ENCODE measurements around the gene ALK.

ALK gene

DNA sequence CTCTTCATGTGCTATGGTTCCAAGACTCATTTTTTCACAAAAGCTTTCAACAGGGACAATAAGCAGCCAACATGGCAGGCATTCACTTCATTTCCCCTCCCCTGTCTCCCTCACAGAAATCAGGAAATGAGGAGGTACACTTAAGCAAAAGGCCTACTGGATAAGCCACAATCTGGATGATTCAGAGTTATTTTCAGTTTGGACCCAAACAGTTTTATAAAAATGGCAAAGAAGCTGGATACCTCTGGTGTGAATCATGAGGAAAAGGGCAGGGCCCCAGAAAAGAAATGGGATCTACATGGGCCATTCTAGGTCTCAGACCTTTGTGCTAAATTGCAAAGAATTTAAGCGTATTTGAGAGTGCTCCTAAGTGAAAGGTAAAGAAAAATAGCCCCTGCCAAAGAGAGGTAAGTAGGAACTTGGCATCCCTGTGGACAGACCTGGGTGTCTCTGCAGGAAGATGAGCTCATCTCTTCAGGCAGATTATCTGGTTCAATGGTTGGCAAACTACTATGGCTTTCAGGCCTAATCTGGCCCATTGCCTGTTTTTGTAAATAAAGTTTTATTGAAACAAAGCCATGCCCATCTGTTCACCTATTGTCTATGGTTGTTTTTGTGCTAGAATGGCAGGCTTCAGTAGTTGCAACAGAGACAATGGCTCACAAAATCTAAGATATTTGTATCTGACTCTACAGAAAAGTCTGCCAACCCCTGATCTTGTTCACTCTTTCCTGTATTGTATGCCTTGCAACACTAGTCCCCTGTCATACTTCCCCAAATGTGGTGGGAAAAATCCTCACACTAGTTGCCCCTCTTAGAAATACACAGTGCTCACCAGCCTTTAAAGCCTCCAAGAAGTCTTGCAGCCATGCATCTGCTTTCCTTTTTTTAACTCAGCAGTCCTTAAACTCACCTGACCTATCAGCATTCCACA, 315.0 kb downstream of the ALK start:
- DNase-seq, result peak; percentile 76 to 92

DNA sequence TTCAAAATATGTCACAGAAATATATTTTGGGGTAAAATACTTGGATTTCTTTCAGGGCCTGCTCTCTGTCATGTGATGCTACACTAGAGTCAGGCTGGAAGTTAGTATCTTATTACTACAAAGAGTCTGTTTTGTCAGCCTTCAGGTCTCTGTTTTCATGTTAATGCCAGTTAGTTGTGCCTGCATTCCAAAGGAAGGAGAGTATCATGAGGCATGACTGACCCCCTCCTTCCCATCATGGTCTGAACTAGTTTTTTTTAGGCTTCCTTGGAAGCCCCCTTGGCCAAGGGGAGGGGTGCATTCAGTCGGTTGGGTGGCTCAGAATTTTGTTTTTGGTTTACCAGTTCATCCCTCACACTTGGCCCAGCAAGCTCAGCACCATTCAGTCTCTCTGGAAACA, 318.0 kb downstream of the ALK start:
- DNase-seq, result no peak

DNA sequence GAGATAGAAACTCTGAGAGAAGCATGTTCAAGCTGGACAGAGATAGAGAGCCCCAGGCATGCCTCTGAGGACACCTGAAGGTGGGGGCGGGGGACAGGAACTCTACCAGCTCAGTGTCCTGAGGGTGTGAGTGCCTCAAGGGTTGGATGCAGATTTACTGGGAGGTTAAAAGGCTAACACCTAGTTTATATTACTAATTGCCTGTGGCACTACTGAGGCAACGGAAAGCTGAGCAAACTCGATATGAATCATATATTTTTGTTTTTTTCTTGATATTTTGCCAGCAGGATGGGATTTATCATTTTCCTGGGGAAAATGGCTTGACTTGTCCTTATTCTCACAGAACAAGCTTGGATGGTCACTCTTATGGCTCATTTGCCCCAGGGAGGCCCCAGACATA, 319.5 kb downstream of the ALK start:
- DNase-seq, result no peak

DNA sequence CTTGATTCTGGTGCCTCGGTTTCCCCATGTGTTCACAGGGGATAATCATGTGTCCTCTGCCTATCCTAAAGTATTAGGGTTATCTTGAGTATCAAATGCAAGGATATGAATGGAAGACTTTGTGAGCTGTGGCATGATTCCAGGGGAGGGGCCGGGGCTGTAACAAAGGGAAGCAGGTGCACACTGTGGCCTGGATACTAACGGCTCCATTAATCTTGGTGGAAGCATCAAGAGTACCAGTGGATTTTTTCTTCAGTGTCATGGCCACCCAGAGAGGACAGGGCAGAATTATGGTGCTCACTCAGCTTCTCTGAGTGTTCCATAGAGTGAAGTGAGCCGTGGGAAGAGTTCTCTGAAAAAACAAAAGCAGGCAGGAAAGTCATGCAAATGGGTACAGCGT, 320.1 kb downstream of the ALK start:
- DNase-seq, result no peak

DNA sequence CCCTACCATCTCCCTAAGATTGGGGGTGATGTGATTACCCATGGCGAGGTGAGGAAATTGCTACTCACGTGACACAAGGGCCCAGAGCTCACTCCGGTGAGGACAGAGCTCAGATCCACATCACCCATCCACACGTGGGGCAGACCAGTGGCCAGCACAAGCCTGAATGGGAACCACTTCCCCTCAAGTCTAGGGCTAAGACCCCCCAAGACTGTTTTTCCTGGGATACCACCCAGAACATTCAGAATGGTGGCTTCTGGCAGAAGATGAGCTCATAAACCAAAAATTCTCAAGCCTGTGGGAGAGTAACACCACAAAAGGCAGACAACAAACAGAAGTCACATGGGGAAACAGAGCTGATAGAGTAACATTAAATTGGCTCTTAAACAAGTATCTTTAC, 321.4 kb downstream of the ALK start:
- no peak for DNase-seq

DNA sequence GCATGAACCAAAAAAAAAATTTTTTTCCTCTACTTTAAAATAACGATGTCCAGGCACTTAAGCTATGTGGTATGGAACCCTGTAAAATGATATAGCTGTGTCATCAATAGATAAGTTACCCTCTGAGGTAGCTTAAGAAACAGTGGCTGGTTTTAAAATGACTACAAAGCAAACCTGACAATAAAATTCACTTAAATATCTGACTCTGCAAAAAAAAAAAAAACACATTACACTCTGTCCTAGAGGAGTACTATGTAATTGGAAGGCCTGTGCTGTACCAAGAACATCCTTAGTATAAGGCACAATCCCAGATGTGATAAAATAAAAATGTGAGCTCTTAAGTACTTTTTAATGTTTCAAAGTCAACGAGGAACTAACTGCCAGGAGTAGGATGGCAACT, 322.4 kb downstream of the ALK start:
- DNase-seq, result no peak

DNA sequence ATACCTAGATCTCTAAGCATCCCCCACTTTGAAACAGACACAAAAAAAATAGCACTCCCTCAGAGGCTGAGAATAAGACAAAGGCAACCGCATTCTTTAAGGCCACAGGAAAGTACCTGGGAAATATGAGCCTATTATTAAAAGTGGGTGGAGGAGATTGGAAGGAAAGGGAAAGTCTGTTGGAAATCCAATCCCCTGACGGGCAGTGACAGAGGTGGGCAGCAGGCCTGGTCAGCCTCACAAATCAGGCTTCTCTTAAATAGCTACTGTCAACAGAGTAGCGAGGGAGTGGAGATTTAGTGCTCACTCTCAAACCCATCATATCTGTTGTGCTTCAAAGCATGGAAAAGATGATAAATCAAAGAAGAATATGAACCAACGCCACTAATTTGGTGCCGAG, 324.4 kb downstream of the ALK start:
- no peak for DNase-seq

DNA sequence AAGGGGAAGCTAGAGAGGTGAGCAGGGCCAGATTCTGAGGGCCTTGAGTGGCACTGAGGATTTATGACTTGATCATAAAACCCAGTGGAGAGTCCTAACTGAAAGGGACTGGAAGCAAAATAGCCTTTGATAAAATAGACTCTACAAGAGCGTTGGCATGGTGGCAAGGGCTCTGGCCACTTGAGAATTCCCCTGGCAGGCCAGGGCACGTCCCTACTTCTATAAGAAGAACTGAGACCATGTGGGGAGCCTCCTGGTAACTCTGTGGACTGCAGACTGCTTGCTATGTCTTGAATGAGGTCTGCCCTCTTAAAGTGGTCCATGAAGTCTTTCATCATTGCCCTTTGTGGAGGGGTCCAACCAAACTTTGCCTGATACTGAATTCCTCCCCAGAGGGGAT, 324.8 kb downstream of the ALK start:
- no peak for DNase-seq

DNA sequence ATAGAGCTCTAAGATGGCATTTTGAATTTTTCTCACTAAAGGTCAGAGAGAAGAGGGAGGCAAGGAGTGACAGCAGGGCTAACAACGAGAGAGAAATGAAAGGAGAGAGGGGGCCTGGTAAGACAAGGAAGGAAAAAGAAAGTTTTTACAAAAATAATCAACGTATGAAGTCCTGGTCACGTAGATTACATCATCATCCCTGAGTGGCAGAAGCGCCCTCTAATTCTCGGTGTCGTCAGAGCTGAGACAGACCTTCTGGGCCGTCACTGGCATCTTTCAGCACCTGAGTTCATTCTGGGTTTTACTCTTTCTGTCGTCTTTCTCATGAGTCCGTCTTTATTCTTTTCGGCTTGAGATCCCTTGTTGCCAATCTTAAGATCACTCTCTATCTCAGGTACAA, 329.8 kb downstream of the ALK start:
- DNase-seq, result no peak

DNA sequence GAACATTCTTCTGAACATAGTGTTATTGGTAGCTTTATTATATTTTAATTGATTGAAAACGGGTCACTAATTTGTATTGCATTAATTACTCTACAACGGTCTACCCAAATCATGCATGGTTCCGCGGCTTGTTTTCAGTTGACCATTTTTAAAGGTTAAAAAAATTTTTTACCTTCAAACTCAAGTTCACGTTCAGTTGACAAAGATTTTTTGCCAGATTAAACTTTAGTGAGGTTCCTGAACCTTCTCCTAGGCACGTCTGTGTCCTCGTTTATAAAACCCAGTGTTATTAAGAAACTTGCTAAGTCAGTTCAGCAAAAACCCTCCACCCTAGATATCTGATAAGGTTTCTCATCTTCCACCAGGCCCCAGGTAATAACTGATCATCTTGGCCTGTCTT, 331.2 kb downstream of the ALK start:
- DNase-seq, result no peak

DNA sequence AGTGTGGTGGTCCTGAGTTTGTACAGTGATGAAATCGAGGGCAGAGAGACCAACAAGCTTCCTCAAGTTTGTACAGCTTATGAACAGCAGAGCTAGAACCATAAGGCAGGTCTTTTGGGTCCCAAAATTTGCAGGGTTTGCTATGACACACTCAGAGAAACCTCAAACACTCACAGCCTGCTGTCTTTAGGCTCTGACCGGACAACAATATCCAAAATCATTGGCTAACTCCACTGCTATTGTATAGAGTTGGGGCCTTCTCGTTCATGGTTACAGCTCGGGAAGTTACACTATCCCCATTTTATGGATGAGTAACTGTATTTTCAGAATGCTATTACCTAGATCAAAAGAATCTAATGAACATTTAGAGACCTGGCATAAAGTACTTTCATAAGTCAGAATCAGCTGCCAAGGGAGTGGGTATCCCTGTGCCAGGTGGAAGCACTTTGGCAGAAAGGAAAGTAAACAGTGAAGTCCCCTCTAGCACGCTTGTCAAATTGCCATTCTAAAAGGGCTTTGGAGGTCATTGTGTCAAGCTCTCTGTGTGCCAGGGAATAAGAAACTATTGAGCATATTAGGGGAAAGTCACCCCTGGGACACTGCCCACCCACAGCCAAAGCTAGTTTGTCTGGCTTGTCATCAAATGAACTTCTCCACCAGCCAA, 331.8 kb downstream of the ALK start:
- no peak for DNase-seq

DNA sequence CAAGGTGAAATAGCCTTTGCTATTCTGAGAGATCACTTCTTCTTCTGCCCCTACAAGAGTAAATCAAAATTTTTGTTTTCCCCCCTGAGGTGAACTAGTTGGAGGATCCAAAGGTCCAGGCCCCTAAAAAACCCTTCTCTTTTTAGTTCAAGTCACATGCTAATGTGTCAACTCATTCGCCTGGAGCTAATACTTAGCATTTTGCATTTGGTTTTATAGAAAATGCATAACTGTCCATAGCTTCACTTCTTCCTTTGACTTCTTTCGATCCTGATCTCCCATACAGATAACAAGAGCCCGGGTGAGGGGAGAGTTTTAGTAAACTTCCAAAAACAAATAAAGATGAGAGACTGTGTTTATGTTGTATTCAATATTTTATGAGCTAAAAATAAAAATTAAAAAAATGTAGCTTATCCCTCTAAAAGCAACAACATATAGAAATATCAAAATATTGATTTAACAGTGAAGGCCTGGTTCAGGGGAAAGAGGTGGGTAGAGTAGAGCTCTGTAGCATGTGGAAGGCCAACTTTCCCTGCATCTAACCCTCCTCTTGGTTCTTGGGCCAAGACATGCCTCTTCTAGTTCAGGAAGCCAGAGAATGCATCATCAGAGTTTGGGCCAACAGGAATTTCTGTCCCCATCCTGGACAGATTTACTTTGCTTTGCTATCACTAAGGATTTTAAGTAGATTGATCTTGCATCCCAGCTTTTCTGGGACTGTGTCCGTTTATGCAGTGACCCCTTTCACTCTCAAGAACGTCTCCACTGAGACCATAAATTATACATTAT, 333.8 kb downstream of the ALK start:
- no peak for DNase-seq

DNA sequence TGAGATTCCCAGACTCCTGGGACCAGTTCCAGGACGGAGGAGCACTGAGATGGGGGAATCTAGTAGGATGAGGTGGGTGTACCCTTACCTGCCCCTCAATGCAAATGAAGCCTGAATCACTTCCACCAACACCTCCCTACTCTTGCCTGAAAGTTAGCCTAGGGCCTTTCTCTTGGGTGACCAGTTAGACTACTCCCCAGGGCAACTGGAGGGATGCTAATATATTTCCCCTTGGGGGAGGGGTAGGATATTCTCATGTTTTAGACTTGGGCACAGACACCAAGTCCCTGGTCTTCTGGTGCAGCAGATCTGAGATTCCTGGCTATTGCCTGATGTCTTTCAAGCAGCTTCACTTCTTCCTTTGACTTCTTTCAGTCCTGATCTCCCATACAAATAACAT, 334.5 kb downstream of the ALK start:
- no peak for DNase-seq

DNA sequence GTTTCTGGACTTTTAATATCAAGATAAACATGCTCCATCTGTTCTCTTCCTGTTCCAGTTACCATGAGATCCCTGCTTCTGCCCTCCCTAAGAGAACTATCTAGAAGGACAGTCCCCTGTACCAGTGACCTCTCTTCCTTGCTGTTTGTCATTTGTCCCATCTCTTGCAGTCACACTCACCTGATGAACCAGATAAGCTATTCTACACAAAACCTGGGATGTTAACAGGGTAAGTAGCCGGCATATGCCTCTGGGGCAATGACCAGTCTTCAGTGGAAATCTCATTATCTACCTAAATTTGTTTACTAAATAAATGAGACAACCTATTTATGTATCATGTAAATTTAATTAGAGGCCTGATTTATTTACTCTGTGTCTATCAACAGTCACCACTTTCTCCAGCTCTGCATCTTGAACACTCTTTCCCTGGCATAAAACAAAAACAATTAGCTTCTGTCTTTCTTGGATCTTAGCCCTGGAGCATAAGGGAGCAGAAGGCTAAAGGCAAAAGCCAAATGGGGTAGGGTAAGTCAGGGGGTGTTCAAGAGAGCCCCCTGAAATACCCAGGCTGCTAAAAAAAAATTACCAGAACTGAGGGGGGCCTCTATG, 337.7 kb downstream of the ALK start:
- DNase-seq, result no peak

DNA sequence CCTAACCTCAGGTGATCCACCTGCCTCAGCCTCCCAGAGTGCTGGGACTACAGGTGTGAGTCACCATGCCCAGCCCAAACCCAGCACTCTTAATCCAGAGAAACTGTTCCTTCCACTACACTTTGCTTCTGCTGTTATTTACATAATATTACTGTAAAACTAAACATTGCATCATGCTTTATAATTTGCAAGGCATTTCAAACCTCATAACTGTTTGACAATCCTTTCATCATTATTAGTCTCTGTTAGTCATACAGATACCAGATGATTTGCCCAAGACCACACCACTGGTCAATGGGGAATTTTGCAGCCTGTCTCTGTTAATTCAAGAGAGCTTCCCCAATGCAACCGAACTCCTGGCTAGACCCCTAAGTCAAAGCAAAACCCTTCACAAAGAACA, 338.3 kb downstream of the ALK start:
- DNase-seq, result peak in 1 of 2 experiments; percentile 20

DNA sequence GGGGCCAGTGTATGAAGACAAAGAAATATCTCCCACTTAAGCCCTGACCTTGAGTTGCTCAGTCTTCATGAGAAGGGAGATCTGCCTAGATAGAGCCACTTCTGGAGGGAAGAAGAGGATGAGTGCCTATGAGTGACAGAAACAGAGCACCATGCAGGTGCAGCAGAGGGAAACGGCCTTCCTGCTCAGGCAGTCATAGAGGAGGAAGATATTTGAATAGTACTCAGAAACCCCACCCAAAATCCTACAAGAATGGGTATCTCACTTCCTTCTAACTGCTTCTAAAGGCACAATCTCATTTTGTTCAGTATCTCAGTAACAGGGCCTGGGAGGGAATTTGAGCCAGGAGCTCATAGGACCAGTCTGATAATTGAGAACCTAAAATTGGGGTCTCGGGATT, 339.3 kb downstream of the ALK start:
- no peak for DNase-seq

DNA sequence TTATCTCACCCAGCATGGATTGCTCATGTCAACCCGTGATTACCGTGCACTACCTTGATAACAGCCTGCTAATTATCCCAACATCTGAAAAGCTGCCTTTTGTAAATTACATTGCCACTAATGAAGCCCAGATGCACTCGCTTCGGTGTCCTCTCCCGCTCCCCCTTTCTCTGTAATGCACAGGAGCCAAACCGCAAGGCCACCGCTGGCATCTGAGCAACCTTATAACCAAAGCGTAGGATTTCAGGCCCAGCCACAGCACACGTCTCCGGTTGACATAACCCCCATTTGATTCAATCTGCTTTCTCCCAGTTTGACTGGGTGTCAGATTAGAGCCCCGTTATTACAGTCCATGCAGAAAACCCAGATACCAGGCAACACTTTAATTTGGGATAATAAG, 341.2 kb downstream of the ALK start:
- no peak for DNase-seq

DNA sequence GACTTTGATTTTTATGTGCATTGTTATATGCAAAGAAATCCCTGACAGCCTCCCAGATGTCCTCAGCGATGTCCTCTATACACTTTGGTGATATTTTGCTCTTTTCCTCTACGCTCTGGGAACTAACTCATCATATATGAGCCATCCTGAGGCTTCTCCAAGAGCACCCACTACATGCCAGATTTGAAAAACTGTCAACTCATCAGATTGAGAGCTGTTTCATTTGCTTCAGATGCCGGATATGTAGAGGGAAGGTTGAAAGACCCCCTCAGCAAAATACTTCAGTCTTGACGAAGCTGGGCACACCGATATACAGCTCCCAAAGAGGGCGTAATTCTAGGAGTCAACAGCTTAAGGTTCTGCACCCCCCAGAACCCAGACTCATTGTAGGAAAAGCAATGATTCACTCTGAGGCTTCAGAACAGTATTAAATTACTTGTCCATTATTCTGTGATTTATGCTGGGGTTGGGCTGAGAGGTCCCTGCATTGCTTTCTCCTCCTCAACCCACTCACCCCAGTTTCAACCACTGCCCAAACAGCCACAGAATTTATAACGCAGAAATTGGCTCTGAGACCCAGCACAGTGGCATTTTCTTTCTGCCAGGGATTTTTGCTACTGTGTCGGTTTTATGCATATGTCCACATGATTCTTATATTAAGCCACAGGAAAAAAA, 341.8 kb downstream of the ALK start:
- no peak for DNase-seq

DNA sequence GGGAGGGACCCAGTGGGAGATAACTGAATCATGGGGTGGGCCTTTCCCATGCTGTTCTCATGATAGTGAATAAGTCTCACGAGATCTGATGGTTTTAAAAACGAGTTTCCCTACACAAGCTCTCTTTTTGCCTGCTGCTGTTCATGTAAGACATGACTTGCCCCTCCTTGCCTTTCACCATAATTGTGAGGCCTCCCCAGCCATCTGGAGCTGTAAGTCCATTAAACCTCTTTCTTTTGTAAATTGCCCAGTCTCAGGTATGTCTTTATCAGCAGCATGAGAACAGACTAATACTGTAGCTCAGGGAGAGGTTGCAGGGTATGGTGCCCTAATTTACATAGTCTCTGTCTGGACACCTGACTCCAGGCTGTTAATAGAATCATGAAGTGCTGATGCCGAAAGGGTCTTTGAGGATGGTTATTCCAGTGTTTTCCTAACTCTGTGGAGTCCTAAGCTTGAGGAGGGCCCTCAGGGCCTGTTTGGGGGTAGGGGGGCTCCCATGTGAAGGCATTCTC, 343.2 kb downstream of the ALK start:
- DNase-seq, result no peak

DNA sequence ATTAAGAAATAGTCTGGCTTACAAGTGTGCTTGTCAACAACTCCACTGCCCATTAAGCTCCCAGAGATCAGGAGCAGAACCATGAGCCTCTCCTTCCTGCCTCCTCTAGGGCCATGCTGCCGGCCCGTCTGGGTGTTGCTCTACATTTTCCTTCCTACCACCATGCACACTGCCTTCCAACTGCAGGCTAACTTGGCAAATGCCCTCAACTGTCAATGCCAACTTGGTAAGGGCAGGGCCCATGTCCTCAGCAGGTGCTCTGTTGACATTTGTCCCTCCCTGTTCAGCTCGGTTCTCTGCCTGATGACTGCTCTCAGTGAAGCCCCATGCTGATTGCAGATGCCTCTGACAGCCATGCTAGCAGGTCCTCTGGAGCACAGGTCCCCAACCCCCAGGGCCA, 345.2 kb downstream of the ALK start:
- DNase-seq, result peak in 1 of 2 experiments; percentile 4

DNA sequence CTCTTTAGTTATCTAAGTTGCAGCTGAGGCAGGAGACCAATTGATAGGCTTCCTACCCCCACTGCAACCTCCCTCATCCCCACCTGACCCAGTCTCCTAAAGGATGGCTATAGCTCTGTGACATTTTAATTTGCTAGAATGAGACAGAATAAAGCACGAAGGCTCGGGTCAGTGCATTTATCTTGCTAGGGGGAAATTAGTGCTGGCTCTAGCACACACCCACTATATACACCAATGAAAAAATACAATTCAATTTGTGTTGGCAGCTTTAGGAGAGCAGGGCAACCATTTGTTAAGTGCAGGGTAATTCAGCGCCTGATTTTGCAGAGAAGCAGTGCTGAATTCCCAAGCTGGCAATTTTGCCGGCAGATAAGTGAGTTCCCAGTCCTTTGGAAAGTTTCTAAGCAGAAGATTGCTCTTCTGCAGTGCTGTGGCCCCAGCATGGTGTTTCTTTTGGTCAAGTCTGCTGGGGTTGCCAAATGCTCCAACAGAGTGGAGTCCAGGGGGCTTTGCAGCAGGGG, 346.0 kb downstream of the ALK start:
- DNase-seq, result no peak

DNA sequence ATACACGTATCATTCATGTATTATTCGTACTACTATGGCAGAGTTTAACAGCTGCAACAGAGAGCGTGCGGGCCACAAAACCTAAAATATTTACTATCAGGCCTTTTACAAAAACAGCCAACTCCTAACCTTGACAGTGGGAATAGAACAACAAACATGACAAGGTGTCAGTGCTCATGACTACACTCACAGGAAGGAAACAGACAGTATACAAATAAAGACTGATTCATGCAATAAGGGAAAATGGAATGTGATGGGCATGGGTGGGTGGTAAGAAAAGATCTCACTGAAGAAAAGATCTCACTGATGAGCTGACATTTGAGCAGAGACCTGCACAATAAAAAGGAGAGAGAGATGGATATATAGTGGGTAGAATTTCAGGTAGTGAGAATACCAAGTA, 347.8 kb downstream of the ALK start:
- no peak for DNase-seq
